WI38 (cell line): Measurements from ENCODE around the gene SLC47A1.

Experiments used
- H3K4me3 ChIP-seq: 2 replicates; pipeline ENCODE4 v1.5.1; 2011; ENCODE audit warnings: low read depth, mild to moderate bottlenecking, control low read depth, low read length
- CTCF ChIP-seq: IDR thresholded peaks from 2 replicates; pipeline ENCODE4 v1.5.1; 2012; ENCODE audit warnings: low read depth, mild to moderate bottlenecking, control low read depth, low read length

The SLC47A1 gene

GRCh38 chr17:19565817-19566575 is 32.3 kb downstream of the SLC47A1 start:
- H3K4me3 ChIP-seq = no peak overlapping the region
- no peak for TF ChIP-seq CTCF

- no peak overlapping the region for H3K4me3 ChIP-seq
- TF ChIP-seq CTCF = no peak
Measured at GRCh38 chr17:19567216-19568015, 33.8 kb downstream of the SLC47A1 start.

- no peak overlapping the region for H3K4me3 ChIP-seq
- TF ChIP-seq CTCF = no peak
Measured at GRCh38 chr17:19568016-19568350, 34.3 kb downstream of the SLC47A1 start.

- TF ChIP-seq CTCF = no peak
Measured at GRCh38 chr17:19569785-19570543, 36.3 kb downstream of the SLC47A1 start.

GRCh38 chr17:19570544-19571062 is 36.9 kb downstream of the SLC47A1 start:
- no peak overlapping the region for H3K4me3 ChIP-seq
- TF ChIP-seq CTCF = no peak

More at GRCh38 chr17:19569785-19570543, 36.3 kb downstream of the SLC47A1 start:
- H3K4me3 ChIP-seq = no peak overlapping the region

- TF ChIP-seq CTCF = no peak
- no peak overlapping the region for H3K4me3 ChIP-seq
Measured at GRCh38 chr17:19573075-19573474, 39.4 kb downstream of the SLC47A1 start.
